ENCODE measurements around the gene OSGIN1.
"Not testable (repeated sequence)": the region's sequence is repeated elsewhere in the genome, so short reads cannot be mapped to it uniquely, and the experiment has no call there.

OSGIN1 gene

GRCh38 chr16:83928341-83929055 is 24.5 kb upstream of the OSGIN1 start:
- DNase-seq, result no peak

GRCh38 chr16:83929811-83930555 is 23.1 kb upstream of the OSGIN1 start:
- no peak for DNase-seq

- DNase-seq, result no peak
Observed at GRCh38 chr16:83930730-83931500, 22.1 kb upstream of the OSGIN1 start.

- no peak for DNase-seq
Observed at GRCh38 chr16:83931556-83931955, 21.5 kb upstream of the OSGIN1 start.

DNA sequence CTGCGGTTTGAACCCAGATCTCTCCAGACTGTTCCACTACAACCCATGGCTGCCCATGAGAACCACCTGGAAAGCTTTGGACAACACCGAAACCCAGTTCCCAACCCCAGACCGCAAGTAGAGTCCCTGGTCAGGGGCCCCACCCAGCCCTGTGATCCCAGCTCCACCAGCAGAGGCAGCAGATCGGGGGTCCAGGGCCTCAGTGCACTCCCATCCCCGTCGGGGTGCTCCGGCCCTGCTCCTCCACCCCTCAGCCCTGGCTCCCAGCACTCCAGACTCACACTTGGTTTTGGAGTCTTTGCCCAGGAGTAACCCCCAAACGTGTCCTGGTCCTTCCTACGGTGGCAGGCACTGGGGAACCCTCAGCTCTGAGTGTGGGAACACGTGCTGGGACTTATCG is 20.7 kb upstream of the OSGIN1 start:
- DNase-seq, result no peak

- DNase-seq, result no peak
Observed at GRCh38 chr16:83932955-83933673, 19.9 kb upstream of the OSGIN1 start.

- no peak for DNase-seq
Observed at GRCh38 chr16:83933885-83934683, 19.0 kb upstream of the OSGIN1 start.

- DNase-seq, result no peak
Observed at GRCh38 chr16:83934684-83934977, 18.4 kb upstream of the OSGIN1 start.

DNA sequence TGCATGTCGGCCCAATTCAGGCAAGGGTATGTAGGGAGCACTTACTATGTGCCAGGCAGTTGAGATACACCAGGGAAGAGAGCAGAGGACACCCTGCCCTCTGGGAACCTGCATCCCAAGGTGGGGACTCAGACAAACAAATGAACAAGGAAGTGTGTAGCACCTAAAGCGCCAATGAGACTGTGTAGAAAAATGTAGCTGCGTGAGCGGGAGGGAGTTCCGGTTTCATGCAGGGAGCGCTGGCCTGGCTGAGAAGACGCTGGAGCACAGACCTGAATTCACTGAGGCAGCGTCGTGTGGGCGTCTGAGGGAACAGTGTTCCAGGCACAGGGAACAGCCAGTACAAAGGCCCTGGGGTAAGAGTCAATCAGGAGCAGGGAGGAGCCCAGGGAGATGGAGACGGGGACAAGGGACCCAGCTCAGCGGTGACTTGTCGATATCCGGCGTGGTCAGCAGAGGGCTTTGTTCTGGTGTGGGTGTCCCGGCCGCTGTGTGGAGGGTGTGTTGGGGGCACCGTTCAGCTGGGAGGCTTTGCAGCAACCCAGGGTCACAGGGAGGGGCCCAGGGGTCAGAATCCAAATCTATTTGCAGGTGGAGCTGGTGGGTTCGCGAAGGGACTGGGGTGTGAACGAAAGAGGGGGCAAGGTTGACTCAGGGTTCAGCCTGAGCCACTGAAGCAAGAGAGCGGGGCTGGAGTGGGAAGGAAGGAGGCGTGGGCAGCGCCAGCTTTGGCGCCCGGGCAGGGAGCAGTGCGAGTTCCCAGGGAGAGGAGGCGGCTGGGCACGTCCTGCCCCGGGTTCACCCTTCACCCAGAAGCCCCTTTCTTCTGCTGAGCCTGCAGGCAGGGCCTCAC is 17.8 kb upstream of the OSGIN1 start:
- no peak for DNase-seq

GRCh38 chr16:83935858-83936255 is 17.2 kb upstream of the OSGIN1 start:
- no peak for DNase-seq

- DNase-seq, result no peak
Observed at GRCh38 chr16:83936581-83937165, 16.4 kb upstream of the OSGIN1 start.

- no peak for DNase-seq
Observed at GRCh38 chr16:83937267-83937666, 15.8 kb upstream of the OSGIN1 start.

DNA sequence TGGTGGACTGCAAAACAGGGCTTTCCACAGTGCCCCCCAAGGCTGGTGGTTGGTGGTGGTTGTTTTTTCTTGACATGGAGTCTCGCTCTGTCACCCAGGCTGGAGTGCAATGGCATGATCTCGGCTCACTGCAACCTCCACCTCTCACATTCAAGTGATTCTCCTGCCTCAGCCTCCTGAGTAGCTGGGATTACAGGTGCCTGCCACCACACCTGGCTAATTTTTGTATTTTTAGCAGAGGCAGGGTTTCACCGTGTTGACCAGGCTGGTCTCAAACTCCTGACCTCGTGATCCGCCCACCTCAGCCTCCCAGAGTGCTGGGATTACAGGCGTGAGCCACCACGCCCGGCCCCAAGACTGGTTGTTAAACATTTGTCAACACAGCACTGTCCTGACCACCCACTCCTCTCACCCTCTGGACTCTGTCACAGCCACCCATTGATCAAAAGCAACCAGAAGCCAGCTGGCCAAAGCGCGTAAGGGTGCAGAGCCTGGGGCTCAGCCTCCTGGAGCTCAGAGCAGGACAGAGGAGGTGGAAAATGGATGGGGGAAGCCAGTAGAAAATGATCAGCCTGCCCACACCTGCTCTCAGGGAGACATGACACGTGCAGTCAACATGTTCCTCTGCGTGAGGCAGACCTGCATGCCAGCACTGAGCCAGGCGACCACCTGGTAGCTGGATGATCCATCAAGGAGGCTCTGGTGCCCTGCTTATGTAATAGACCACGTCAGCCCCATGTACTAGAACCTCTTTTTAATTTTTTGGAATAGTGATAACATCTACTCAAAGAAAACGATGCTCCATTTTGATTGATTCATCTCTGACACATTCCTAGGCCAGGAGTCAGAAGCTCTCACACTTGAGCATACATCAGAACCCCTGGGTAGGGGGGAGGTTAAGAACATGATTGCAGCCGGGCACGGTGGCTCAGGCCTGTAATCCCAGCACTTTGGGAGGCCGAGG is 14.8 kb upstream of the OSGIN1 start:
- no peak for DNase-seq

GRCh38 chr16:83939266-83939855 is 13.7 kb upstream of the OSGIN1 start:
- no peak for DNase-seq

- no peak for DNase-seq
Observed at GRCh38 chr16:83940119-83940518, 12.9 kb upstream of the OSGIN1 start.

DNA sequence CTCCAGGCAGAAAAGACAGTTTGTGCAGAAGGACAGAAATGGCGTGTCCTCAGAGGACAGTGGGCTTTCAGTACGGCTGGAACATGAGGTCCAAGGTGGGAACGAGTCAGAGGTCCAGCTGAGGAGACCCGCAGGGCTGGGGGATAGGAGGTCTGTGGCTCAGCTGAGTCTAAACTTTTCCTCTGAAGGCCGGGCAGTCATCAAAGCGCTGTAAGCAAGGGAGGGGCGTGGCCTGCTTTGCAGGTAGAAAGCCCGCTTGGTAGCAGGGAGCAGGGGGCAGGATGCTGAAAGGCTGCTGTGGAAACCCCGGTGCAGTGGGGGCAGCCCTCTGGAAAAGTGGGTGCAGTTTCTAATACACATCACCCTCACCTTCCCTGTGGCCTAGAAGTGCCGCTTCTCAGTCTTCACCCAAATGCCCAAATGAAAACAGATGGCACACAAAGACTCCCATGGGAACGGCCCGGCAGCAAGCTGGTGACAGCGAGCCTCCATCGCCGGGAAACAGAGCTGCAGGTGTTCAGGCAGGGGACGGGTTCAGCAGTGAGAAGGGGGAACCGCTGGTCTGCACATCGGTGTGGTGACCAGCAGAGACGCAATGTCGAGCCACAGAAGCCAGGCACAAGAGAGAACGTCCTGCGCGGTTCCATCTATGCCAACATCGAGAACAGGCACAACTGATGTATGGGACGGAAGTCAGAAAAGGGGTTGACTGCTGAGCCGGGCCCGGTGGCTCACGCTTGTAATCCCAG is 12.2 kb upstream of the OSGIN1 start:
- no peak for DNase-seq

GRCh38 chr16:83941546-83941945 is 11.5 kb upstream of the OSGIN1 start:
- not testable (repeated sequence) for DNase-seq

DNA sequence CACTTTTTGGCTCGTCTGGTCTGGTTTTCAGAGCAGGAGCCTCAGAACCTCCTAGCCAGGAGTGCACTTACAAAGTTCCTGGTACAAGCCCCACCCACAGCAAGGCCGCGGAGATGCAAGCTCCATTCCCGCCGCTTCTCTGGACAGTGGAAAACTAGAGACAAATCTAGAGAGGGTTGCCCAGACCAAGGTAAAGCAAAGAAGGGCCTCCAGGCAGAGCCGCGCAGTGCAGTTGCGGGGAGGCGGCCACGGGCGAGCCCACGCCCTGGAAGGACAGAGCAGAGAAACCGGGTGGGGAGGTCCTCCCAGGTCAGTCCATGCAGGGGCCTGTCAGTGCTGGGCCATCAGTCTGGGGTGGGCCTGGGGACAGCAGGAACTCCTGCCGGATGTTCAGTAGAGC is 11.0 kb upstream of the OSGIN1 start:
- DNase-seq, result no peak
